Adipose tissue (tissue), 3 donors: ENCODE data around the gene SOCS1. TPM values are rescaled to one million over a fixed set of nuclear protein-coding genes. Genes with fewer than 3 reads are reported as not detected.
"Not testable (repeated sequence)": the region's sequence is repeated elsewhere in the genome, so short reads cannot be mapped to it uniquely, and the experiment has no call there.

Experiments used
- H3K27ac ChIP-seq: one replicate; pipeline ENCODE4 v1.5.1; 2013; ENCODE audit warnings: low read depth, low read length
- WGBS, 3 donors: extraction: QIAGEN DNeasy Blood & Tissue Kit; methylation state at CpG; one replicate each; pipeline ENCODE4 v1.1.7; 2013; 5-methylcytosine and 5-hydroxymethylcytosine counted together
- polyA plus RNA-seq, 3 donors: library from polyadenylated mRNA; stranded (reverse); fragments of 200-250 nt; gene quantifications; one replicate each; pipeline ENCODE4 v1.2.3, GENCODE V29; 2013
- donor health status: healthy with polysubstance abuse.
- donor health status: Bipolar disorder and iron deficiency.
- donor health status: healthy.

Gene SOCS1
- polyA plus RNA-seq, 3 donors: 2.6 to 29.7 (median 9.8) TPM

DNA sequence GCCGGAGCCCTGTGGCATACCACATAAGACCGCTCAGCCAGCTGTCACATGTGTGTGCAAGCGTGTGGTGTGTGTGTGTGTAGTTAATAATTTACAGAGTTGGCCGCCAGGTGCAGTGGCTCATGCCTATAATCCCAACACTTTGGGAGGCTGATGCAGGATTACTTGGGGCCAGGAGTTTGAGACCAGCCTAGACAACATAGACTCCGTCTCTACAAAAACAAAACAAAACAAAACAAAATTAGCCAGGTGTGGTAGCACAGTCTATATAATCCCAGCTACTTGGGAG is 20.4 kb downstream of the SOCS1 start:
- 33 to 68% (median 51%) methylated on average over 5 of the region's 5 CpGs for WGBS, 3 donors
- no peak overlapping the region for H3K27ac ChIP-seq

GRCh38 chr16:11234884-11235702 is 20.9 kb downstream of the SOCS1 start:
- WGBS, 3 donors: 69 to 97% (median 78%) methylated on average over 13 of the region's 13 CpGs
- H3K27ac ChIP-seq: no peak overlapping the region

DNA sequence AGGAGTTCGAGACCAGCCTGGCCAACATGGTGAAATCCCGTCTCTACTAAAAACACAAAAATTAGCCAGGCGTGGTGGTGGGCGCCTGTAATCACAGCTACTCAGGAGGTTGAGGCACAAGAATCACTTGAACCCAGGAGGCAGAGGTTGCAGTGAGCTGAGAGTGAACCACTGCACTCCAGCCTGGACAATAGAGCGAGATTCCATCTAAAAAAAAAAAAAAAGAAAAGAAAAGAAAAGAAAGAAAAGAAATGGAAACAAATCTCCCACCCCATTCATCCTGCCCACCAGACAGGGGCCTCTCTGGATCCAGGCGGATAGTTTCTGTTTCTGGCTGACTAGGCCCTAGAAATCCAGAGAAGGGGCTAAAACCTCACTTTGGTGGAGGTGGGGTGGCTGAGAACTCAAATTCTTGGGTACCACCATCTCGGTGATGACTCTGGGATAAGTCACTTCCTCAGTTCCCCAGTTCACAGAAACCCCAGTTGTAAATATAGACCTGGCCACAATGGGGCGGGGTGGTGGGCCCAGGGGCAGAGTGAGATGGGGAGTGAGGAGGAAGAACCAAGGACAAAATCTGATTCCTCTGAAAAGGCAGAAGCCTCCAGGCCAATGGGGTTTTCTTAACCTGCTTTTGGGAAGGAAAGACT is 22.2 kb downstream of the SOCS1 start:
- WGBS, 3 donors: 75 to 84% (median 79%) methylated on average over 7 to 8 of the region's 8 CpGs
- no peak overlapping the region for H3K27ac ChIP-seq

DNA sequence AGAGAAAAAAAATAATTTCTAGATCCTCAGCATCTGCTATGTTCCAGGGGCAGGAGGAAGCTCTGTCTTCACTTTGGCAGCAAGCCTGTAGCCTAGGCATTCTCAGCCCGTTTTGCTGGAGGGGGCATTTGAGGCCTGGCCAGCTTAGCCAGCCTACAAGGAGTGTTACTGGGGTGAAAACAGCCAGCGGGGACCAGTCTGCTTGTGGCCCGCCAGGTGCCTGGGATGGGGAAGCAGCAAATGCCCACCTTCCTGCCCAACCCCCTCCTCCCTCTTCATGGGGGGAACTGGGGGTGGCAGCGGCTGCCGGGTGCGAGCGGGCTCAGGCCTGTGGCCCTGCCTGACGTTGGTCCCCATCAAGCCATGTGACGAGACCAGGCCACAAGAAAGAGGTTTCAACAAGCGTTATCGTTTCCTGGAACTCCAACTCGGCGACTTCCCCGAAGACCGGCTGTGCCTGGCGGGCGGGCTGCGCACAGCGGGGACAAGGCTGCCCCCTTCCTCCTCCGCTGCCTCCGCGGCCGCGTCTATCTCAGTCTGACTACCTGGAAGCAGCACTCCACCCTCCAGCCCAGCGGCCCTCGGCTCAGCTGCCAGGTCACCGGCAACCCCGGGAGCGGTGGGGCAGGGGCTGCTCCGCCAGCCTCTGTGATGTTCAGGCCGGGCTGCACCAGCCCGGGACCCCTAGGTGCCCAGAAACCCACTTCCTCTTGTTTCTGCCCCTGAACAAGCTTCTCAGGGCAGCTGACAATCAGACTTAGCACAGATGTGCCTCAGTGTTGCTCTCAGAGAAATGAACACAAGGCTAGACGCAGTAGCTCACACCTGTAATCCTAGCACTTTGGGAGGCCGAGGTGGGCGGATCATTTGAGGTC is 22.9 kb downstream of the SOCS1 start:
- 32 to 53% (median 33%) methylated on average over 35 of the region's 35 CpGs for WGBS, 3 donors
- no peak overlapping the region for H3K27ac ChIP-seq

DNA sequence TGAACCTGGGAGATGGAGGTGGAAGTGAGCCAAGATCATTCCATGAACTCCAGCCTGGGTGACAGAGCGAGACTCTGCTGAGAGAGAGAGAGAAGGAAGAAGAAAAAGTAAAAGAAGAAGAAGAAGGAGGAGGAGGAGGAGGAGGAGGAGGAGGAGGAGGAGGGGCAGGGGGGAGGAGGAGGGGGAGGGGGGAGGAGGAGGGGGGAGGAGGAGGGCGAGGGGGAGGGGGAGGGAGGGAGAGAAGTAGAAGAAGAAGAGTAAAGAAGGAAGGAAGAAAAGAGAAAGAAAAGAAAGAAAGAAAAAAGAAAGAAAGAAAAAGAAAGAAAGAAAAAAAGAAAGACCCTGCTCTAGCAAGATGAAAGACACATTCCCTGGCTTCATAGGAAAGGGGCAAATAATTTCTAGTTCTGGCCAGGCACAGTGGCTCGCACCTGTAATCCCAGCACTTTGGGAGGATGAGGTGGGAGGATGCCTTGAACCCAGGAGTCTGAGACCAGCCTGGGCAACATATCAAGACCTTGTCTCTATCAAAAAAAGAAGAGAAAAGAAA is 23.6 kb downstream of the SOCS1 start:
- WGBS, 3 donors: 59 to 93% (median 74%) methylated on average over 1 to 2 of the region's 3 CpGs

GRCh38 chr16:11231367-11231970 is 24.5 kb downstream of the SOCS1 start:
- 74 to 85% (median 80%) methylated on average over 10 of the region's 10 CpGs for WGBS, 3 donors
- no peak overlapping the region for H3K27ac ChIP-seq

More for the DNA sequence above, 23.6 kb downstream of the SOCS1 start:
- no peak overlapping the region for H3K27ac ChIP-seq

- H3K27ac ChIP-seq: no peak overlapping the region
- 71 to 82% (median 76%) methylated on average over 4 of the region's 4 CpGs for WGBS, 3 donors
Observed at GRCh38 chr16:11229906-11230305, 26.1 kb downstream of the SOCS1 start.

GRCh38 chr16:11229432-11229831 is 26.6 kb downstream of the SOCS1 start:
- no peak overlapping the region for H3K27ac ChIP-seq
- WGBS, 3 donors: 73 to 81% (median 79%) methylated on average over 5 of the region's 5 CpGs

DNA sequence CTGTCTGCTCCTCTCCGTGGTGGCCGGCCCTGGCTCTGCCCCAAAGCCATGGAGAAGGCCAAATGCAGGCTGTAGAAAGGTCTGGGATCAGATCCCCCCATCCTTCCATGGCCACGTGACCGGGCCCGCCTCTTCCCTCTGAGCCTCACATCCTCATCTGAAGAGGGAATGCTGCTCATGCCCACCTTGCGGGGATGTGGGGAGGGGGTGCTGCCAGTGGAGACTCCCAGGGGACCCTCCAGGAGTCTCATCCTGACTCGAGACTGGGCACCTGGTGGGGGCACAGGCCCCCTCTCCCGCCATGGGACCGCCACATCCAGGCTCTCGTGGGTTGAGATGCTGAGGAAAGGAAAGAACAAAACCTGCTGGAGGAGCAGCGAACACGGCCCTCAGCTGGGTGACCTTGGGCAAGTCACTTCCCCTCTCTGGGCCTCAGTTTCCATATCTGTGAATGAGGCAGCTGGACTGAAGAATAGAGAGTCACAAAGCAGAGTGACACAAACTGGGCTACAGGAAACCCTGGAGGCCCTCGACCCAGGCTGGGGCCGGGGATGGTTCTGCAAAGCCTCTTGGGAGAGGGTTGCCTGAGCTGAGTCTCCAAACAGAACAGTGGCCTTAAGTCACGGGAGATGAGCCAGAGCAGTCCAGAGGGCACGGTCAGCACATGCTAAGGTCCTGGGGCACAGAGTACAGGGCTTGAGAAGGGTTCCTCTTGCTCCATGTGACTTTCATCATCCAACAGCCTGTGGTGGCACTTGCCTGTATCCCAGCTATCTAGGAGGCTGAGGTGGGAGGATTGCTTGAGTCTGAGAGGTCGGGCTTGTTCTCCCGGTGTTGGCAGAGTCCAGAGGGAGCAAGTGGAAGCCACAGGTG is 30.1 kb downstream of the SOCS1 start:
- H3K27ac ChIP-seq: no peak overlapping the region

DNA sequence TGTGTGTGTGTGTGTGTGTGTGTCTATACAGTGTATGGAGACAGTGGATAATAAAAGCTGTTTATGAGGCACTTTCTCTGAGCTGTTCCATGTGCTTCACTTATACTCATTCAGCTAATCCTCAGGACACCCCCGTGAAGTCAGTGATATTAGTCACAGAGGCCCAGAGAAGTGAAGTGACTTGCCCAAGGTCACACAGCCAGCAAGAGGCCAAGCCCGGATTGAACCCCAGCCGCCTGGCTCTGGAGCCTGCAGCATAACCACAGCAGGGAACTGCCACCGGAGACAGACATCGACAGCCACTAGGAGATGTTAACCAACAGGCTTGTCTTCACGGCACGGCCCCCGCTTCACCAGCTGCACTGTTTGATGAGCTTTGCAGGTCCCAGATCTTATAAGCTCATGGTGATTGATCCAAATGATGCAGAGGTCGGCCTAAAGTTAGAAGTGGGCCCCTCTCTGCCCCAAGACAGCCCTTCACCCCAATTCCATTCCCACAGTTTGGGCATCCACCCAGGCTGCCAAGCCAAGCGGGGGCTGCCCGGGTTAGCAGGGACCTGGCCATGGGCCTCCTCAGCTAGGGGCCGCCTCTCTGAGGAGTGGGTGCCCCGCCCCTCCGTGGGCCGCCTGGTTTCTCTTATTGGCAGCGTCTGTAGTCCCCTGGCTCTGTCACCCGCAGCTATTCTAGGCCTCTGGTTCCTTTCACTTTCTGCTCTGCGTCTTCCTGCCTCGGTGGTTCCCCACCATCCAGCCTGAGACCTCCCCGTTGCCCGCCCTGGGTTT is 30.9 kb downstream of the SOCS1 start:
- 41 to 61% (median 58%) methylated on average over 21 of the region's 21 CpGs for WGBS, 3 donors
- no peak overlapping the region for H3K27ac ChIP-seq

More for the DNA sequence above, 30.1 kb downstream of the SOCS1 start:
- 72 to 83% (median 81%) methylated on average over 16 to 18 of the region's 18 CpGs for WGBS, 3 donors

GRCh38 chr16:11224096-11224893 is 31.7 kb downstream of the SOCS1 start:
- 36 to 60% (median 42%) methylated on average over 24 of the region's 24 CpGs for WGBS, 3 donors
- H3K27ac ChIP-seq: peak overlapping the region; percentile 3

- 77 to 83% (median 79%) methylated on average over 2 of the region's 2 CpGs for WGBS, 3 donors
- H3K27ac ChIP-seq: not testable (repeated sequence)
Observed at GRCh38 chr16:11220507-11220906, 35.5 kb downstream of the SOCS1 start.

GRCh38 chr16:11219178-11219577 is 36.8 kb downstream of the SOCS1 start:
- WGBS, 3 donors: 65 to 83% (median 75%) methylated on average over 4 of the region's 4 CpGs

DNA sequence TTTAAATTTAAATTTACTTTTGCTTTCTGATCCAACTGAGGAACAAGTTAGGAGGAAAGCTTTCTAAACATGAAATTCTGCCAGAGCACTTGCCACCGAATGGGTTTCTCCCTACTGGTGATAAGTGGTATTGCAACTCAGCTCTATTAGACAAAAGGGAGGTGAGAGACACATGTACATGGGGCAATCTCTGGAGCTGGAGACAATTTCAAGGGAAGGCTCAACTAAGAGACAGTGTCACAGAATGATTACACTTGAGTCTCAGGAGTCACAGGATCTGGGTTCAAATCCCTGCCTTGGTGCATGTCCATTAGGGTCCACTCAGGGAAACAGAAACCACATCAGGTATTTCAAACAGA is 37.4 kb downstream of the SOCS1 start:
- no peak overlapping the region for H3K27ac ChIP-seq
- 80 to 91% (median 82%) methylated on average over 1 of the region's 1 CpG for WGBS, 3 donors

More at GRCh38 chr16:11219178-11219577, 36.8 kb downstream of the SOCS1 start:
- no peak overlapping the region for H3K27ac ChIP-seq

- 60 to 72% (median 68%) methylated on average over 3 of the region's 3 CpGs for WGBS, 3 donors
- no peak overlapping the region for H3K27ac ChIP-seq
Observed at GRCh38 chr16:11217651-11218603, 38.1 kb downstream of the SOCS1 start.
